HL-60/S4 (cell line): ENCODE data around the gene FIGNL2.
"Not testable (repeated sequence)": the region's sequence is repeated elsewhere in the genome, so short reads cannot be mapped to it uniquely, and the experiment has no call there.

Experiments used
- in situ Hi-C: fragments of 300-500 bp; cut with MboI; formaldehyde crosslinking; loops from 2 replicates; pipeline ENCODE4 v1.14.3; 2022; ENCODE audit warnings: low sequenced_read_pairs

Gene FIGNL2, protein sequence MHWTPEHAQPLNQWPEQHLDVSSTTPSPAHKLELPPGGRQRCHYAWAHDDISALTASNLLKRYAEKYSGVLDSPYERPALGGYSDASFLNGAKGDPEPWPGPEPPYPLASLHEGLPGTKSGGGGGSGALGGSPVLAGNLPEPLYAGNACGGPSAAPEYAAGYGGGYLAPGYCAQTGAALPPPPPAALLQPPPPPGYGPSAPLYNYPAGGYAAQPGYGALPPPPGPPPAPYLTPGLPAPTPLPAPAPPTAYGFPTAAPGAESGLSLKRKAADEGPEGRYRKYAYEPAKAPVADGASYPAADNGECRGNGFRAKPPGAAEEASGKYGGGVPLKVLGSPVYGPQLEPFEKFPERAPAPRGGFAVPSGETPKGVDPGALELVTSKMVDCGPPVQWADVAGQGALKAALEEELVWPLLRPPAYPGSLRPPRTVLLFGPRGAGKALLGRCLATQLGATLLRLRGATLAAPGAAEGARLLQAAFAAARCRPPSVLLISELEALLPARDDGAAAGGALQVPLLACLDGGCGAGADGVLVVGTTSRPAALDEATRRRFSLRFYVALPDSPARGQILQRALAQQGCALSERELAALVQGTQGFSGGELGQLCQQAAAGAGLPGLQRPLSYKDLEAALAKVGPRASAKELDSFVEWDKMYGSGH

DNA sequence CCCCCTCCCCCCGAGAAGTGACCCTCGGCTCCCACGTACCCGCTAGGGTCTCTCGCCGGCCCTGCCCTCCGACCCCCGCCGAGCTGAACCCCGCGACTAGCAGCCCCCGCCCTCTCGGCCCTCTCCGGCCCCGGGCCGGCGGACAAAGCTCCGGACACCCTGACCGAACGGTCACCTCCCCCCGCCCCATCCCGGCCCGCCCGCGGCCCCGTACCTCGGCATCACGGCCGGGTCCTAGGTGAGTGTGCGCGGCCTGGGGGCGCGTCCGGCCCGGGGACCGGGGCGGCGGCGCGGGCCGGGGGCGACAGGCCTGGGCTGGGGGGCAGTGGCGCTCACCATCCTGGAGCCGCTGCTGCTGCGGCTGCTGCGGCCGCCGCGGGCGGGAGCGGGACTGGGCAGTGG, at the start of gene FIGNL2:
FIGNL2 (minus strand) TSS at position 393 of the 402 bp plus-strand sequence. CDS start 26,305 bp downstream, outside the sequence.
- in situ Hi-C loops, result no loop called here

DNA sequence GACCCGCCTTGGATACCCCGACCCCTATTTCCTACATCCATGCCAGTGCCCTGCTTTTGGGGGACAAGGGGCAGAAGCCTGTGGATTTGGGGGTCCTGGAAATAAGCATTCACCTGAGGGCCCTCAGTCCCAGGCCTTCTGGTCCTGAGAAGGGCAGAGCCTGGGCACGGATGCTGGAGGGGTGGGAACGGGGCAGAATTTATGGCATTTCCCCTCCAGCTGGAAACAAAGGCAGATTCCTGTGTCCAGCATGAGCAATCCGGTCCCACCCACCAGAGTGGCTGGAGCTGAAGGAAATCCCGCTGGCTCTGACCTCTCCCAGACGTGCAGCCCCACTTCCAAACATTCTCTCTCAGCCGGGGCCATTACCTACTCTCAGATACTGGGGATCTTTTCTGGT, 48.7 kb upstream of the FIGNL2 start:
- in situ Hi-C loops, result no loop called here

DNA sequence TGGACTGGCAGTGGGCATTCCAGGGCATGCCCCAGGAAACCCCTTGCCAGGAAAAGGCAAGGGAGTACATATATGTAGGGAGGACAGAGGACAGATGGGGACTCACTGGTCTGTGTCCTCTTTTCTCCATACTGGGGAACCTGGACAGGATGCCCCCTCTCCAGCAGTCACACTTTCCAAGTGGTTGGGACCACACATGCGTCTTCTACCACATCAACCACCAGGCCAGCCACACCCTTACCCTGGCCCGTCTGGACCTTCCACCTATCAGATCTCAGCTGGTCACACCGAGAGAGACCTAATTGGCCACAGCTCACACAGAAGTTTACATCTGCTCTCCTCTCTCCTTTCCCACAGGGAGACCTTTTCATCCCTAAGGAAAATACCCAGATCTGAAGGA, 47.7 kb upstream of the FIGNL2 start:
- in situ Hi-C loops, result no loop called here

DNA sequence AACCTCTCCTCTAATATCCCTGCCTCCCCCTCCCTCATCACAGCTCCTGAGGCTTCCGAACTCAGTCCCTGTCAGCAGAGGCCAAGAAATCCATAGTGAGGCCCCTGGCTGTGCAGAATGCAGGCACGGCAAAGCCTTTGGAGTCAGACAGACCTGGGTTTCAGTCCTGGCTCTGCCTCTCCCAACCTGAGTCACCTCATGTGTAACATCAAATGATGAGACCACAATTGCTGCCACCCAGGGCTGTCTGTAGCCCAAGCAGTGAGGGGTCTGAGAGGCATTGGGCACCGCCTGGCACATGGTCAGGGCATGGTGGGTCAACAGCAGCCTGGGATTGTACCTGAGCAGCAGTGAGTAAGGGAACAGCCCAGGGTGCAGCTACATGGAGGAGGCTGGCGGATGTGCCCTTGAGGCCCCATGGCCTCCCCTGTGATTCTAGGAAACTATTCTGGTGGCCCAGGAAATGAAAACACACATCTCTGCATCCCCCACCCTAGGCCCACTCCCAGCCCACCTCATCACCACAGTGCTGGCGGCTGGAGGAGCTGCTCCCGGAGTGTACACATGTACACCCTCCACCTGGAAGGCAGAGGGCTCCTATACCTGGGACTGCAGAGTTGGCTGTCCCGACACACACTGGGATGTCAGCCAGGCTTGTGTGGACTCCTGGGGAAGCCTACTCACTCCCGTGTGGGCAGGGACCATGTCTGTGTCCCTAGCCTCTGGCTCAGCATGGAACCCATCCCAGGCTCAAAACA, 47.0 kb upstream of the FIGNL2 start:
- in situ Hi-C loops, result no loop called here

DNA sequence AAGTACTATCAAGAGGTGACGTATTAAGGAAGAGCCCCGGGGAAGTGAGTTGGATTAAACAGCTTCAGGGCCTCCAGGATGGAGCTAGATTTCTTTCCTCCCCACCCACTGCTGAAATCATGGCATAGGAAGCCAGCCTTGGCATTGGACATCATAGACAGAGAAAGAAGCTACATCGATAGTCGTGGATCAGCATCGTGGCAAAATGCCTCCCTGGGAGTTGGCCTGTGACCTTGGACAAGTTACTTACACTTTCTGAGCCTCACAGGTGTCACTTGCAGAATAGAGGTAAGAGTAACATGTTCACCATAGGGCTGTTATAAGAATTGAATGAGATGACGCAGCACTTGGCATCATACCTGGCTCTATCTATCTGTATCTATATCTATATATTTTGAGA, 45.3 kb upstream of the FIGNL2 start:
- in situ Hi-C loops, result no loop called here

DNA sequence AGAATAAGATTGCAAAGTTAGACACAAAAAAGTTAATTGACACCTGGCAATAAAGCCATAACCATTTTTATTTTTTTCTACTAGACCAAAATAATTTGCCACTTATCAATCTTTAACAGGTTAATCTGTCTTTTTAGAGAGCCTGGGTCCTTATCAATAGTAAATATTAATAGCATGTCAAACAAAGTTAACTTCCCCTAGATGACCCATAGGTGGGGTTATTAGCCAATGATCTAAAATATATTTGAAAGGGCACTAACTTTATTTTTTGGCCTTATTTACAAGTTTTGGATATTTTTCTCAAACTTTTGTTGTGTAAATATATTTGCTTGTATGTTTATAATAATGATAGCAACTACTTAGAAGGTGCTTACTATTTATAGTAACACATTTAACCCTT, 43.3 kb upstream of the FIGNL2 start:
- in situ Hi-C loops, result no loop called here

DNA sequence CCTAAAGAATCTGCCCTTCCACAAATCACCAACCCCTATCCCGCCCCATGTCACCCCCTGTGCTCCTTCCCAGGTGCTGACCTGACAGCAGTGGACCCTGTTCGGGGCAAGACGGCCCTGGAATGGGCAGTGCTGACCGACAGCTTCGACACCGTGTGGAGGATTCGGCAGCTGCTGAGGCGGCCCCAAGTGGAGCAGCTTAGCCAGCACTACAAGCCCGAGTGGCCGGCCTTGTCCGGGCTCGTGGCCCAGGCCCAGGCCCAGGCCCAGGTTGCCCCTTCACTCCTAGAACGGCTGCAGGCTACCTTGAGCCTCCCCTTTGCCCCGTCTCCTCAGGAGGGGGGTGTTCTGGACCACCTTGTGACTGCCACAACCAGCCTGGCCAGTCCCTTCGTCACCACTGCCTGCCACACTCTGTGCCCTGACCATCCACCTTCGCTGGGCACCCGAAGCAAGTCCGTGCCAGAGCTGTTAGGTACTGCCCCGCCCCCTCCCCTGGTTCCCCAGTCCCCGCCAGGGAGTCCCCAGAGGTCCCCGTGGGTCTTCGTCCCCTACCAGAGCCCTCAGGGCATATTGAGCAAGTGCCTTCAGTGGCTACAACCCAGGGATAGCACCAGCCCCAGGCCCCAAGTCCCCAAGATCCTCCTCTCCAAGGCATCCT, 42.1 kb upstream of the FIGNL2 start:
- in situ Hi-C loops, result no loop called here

DNA sequence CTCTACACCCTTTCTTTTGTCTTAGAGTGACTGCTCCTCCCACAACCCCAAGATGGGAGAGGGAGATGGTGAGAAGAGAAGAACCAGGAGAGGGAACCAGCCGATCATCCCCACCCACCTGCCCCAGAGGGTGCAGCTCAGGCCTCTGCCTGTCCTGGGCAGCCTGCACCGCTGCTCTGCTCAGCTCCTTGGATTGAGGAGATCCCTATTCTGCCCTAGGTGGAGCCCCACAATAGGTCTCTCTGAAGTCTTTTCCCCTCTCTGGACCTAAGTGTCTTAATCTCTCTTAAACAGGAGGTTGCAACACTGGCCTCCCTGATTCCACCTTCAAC, 41.6 kb upstream of the FIGNL2 start:
- in situ Hi-C loops, result no loop called here

DNA sequence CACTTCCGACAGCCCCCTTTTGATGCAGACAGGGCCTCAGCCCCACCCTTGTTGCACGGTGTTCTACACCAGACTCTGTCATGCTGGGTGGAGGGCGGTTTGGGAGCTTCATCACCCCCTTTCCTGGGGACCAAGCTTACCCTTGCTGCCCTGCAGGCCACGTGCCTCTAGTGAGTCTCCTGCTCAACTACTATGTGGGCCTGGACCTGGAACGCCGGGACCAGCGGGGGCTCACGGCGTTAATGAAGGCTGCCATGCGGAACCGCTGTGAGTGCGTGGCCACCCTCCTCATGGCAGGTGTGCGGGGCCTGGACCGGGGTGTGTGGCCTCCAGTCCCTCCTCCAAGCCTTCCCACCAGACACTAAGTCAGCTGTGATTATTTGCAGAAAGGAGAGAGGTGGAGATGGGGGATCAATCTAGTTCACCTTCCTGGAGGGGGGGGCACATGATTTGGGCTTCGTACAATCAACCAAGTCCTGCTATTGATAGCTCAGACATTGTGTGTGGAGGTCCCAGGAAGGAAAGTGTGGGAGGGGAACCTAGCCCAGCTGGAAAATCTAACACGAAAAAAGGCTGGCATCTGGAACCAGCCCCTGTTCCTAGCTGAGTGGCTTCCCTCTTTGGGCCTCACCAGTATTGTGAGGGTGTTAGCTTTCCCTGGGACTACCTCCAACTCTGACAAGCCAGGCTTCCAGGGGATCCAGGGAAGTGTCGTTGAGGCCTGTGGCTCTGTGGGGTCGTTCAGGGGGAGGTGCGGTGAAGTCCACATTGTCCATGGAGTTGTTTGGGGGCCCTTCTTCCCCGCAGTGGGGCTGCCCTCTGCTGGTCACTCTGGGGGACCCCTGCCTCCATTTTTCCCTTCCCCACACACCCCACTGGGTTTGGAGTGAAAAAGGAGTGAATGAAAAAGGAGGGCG, 41.0 kb upstream of the FIGNL2 start:
- in situ Hi-C loops, result no loop called here

DNA sequence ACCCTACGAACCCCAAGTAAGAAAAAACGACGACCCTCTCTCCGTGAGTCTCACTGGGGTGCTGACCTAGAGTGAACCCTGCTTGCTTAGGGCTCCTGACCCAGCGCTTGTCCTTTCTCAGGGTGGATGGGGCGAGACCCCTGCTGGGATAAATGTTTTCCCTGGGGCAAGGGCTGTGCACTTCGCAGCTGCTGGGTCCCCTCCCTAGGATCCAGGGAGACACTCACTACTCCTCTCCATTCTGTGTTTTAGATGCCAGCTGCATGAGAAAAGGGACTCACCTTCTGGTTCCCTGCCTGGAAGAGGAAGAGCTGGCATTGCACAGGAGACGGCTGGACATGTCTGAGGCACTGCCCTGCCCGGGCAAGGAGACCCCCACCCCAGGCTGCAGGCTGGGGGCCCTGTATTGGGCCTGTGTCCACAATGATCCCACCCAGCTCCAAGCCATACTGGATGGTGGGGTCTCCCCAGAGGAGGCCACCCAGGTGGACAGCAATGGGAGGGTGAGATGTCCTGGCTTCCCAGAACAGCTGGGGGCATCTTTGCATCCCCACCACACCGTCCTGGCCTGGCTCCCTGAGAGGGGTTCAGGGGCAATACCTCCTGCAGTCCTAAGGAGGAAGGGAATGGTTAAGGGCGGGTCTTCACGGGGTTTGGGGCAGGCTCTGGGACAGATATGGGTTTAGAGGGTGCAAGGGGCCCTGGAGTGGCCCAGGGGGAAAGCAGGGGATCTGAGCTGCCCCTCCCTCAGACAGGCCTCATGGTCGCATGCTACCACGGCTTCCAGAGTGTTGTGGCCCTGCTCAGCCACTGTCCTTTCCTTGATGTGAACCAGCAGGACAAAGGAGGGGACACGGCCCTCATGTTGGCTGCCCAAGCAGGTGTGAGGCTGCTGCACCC, 40.0 kb upstream of the FIGNL2 start:
- in situ Hi-C loops, result no loop called here

DNA sequence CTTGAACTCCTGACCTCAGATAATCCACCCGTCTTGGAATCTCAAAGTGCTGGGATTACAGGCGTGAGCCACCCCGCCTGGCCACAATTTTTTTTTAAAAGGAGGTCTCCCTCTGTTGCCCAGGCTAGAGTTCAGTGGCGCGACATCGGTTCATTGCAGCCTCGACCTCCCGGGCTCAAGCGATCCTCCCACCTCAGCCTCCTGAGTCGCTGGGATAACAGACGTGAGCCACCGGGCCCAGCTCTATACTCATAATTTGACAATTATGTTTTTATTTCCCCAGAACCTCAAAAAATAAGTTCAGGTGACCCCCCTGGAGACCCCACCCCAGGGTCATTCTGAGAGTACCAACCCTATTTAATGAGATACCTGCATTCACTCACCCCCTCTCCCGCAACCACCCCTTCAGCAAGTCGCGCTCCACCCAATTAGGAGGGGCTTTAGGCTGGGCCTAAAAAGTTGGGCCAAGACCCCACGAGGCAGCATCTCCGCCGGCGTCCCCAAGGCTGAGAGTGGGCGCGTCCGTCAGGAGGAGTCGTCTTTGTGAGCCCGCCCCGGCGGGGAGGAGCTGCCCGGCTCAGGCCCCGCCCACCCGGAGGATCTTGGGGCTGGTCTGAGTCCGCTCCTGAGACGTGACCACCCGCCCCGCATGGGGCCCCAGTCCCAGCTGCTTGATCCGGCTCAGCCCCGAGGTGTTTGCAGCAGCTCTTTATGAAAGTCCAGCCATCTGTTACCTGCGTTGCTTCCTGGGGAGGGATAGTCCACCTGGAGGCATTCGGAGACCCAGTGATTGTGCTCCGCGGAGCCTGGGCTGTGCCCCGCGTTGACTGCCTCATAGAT, 39.2 kb upstream of the FIGNL2 start, which contains the start of gene ANKRD33:
ANKRD33 (plus strand) TSS at position 628 of the 840 bp plus-strand sequence; CDS start at position 712, 84 bp downstream.
- in situ Hi-C loops, result no loop called here

DNA sequence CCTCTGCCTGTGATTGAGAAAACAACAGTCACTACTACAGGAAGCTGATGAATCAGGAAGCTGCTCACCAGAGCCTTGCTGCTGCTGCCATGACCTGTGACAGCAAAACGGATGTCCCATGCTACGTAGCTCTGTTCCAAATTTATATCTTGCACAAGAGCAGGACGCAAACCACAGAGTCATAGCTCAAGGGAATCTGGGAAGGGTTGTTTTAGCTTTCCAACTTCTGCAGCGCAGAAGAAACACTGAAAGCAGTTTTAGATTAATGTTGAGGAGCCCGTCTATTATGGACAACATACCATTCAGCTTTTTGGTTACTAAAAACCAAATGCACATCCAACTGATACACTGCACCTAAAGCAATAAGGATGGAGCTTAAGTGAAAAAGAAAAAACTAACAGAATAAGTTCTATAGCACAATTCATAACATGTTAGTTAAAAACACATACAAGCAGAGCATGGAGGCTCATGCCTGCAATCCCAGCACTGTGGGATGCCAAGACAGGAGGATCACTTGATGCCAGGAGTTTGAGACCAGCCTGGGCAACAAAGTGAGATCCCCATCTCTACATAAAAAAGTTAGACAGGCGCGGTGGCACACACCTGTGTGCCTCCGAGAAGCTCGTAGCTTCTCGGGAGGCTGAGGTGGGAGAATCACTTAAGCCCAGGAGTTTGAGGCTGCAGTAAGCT, 37.6 kb upstream of the FIGNL2 start:
- in situ Hi-C loops, result no loop called here

DNA sequence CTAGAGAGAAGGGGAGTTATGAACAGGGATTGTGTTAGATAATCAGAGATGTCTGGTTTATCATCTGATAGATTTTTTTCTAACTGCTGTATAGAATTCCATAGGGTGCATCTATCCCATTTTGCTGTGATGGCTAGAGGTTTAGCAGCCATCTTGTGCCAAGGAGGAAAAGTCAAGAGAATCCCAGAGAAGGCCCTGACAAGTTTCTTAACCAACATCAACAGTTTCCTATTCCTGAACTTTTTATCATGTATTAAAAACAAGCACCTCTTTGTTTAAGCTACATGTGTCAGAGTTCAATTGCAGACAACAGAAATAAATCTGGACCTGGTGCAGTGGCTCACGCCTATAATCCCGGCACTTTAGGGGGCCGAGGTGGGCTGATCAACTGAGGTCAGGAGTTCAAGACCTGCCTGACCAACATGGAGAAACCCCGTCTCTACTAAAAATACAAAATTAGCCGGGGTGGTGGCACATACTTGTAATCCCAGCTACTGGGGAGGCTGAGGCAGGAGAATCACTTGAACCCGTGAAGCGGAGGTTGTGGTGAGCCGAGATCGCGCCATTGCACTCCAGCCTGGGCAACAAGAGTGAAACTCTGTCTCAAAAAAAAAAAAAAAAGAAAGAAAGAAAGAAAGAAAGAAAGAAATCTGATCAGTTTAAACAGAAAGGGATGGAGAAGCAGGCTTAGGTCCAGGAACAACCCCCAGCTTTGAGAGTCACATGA, 36.9 kb upstream of the FIGNL2 start:
- in situ Hi-C loops, result not testable (repeated sequence)

DNA sequence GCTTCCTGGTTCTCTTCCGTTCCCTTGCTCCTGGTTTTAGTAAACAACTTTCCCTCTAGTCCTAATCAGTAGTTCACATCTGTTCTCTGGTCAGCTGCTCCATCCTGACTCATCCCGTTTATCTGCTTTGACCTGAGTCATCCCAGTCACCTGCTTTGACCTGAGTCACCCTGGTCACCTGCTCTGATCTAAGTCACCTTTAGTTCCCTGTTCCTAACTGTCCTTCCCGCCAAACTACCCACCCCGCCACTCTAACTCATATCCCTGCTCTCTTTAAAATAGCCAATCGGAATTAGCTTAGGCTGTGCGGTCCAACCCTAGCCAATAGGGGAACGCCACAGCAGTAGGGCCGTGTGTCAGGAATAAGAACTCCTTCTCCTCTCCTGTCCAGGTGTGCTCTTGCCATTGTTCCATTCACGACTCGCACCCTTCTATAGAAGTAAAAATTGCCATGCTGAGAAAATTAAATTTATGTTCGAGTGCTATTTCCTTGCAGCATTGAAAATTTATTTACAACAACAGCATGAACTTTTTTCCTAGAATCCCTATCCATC, 36.2 kb upstream of the FIGNL2 start:
- in situ Hi-C loops, result no loop called here

DNA sequence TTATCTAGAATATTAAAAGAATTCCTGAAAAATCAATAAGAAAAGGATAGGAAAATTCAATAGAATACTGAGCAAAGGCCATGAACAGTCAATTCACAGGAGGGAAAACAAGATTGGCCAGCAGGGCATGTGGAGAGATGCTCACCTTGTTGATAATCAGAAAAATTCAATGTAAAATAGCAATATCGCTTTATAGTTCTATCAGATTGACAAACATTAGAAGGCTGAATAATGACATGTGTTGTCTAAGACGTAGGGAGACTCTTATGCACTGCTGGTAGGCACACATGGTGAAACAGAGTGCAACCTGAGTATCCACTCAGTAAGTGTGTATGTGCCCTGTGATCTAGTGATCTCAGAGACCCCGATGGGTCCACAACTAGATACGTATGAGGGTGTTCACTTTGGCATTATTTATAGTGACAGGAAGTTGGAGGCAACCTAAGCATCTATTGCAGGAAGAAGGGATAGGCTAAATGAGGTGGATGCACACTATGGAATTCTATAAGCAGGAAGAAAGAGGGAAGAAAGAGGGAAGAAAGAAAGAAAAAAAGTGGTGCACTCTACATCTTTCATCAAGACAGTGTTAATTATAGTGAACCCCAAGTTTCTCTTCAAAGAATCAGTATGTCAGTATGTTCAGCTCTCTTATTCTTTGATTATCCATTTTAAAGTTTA, 35.6 kb upstream of the FIGNL2 start:
- in situ Hi-C loops, result no loop called here

DNA sequence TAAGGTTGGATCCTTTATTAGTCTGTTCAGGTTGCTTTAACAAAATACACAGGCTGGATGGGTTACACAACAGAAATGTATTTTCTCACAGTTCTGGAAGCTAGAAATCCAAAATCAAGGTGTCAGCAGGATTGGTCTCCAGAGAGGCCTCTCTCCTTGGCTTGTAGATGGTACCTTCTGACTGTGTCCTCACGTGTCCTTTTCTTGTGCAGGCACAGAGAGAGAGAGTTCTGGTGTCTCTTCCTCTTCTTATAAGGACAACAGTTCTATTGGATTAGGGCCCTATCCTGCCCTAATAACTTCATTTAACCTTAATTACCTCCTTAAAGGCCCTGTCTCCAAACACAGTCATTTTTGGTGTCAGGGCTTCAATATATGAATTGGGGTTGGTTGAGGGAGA, 34.8 kb upstream of the FIGNL2 start:
- in situ Hi-C loops, result no loop called here
